SK-N-SH (cell line): ENCODE data around the gene HIBADH. TPM values are rescaled to one million over a fixed set of nuclear protein-coding genes. Genes with fewer than 3 reads are reported as not detected.

Experiments used
- CTCF ChIA-PET: fragments of 300-600, 350-600 bp; formaldehyde crosslinking; extraction: SDS; loops from one replicate; lab custom pipeline; 2021; lab: Yijun Ruan, JAX
- POLR2A ChIA-PET: fragments of 350-600 bp; sonication (Branson Sonifier 250); formaldehyde crosslinking; extraction: SDS; loops from one replicate; lab custom pipeline; 2020; ENCODE audit warnings: antibody characterized with exemption, inconsistent platforms; lab: Yijun Ruan, JAX
- DNase-seq: peaks from one replicate; pipeline ENCODE4 v3.0.0; 2012
- H2AFZ ChIP-seq: fragments of 200-600 bp; sonication (generic); 2 replicates; pipeline ENCODE4 v1.8.1; 2016; ENCODE audit warnings: antibody characterized with exemption, mild to moderate bottlenecking, low read depth
- H3F3A ChIP-seq: fragments of 200-600 bp; sonication (generic); replicated peaks from 2 replicates; pipeline ENCODE3; 2016; ENCODE audit warnings: antibody characterized with exemption, mild to moderate bottlenecking; ENCODE audit not compliant: insufficient read depth
- H3K27ac ChIP-seq, 2 experiments: fragments of 200-500 bp in 1 of 2; fragments of 200-600 bp in 1 of 2; sonication (Bioruptor generic) in 1 of 2; sonication (generic), shearing (Covaris generic) in 1 of 2; 2 replicates each; pipeline versions ENCODE4 v1.5.1 to v1.6.1; 2014 to 2016; ENCODE audit warnings: low read depth in 2 of 2, inconsistent platforms in 1 of 2, low read length in 1 of 2, mild to moderate bottlenecking in 1 of 2, mixed read lengths in 1 of 2
- H3K27me3 ChIP-seq: fragments of 200-600 bp; sonication (generic), shearing (Covaris generic); 2 replicates; pipeline ENCODE4 v1.6.1; 2016; ENCODE audit warnings: mixed run types; ENCODE audit not compliant: insufficient read depth
- H3K36me3 ChIP-seq, 2 experiments: fragments of 200-500 bp in 1 of 2; fragments of 200-600 bp in 1 of 2; sonication (Bioruptor generic) in 1 of 2; sonication (generic) in 1 of 2; replicated peaks in 1 of 2; 2 replicates each; pipeline versions ENCODE3 to v1.5.1; 2014 to 2016; ENCODE audit warnings: low read length in 1 of 2, mild to moderate bottlenecking in 1 of 2; ENCODE audit not compliant: insufficient read depth in 2 of 2, control insufficient read depth in 1 of 2
- H3K4me1 ChIP-seq, 2 experiments: fragments of 200-500 bp in 1 of 2; fragments of 200-600 bp in 1 of 2; sonication (Bioruptor generic) in 1 of 2; sonication (generic), shearing (Covaris generic) in 1 of 2; 2 replicates each; pipeline versions ENCODE4 v1.5.1 to v1.6.1; 2014 to 2016; ENCODE audit warnings: low read depth in 1 of 2, low read length in 1 of 2, mixed run types in 1 of 2; ENCODE audit not compliant: insufficient read depth in 2 of 2, control insufficient read depth in 1 of 2
- H3K4me2 ChIP-seq: fragments of 200-600 bp; sonication (generic), shearing (Covaris generic); 2 replicates; pipeline ENCODE4 v1.6.1; 2017; ENCODE audit warnings: mixed run types
- H3K4me3 ChIP-seq, 2 experiments: fragments of 200-500 bp in 1 of 2; fragments of 200-600 bp in 1 of 2; sonication (Bioruptor generic) in 1 of 2; sonication (generic), shearing (Covaris generic) in 1 of 2; 2 replicates each; pipeline versions ENCODE4 v1.5.1 to v1.8.1; 2014 to 2016; ENCODE audit warnings: low read depth in 2 of 2, inconsistent platforms in 1 of 2, low read length in 1 of 2, mild to moderate bottlenecking in 1 of 2, mixed read lengths in 1 of 2, moderate library complexity in 1 of 2
- H3K79me2 ChIP-seq: fragments of 200-600 bp; sonication (generic); 2 replicates; pipeline ENCODE4 v1.8.1; 2017; ENCODE audit warnings: mild to moderate bottlenecking; ENCODE audit not compliant: insufficient read depth
- H3K9ac ChIP-seq: fragments of 200-600 bp; sonication (generic); 2 replicates; pipeline ENCODE4 v1.6.1; 2017; ENCODE audit warnings: mixed run types
- H3K9me2 ChIP-seq: fragments of 200-600 bp; sonication (generic); 2 replicates; pipeline ENCODE4 v1.6.1; 2017; ENCODE audit warnings: mixed run types
- H3K9me3 ChIP-seq: fragments of 200-600 bp; sonication (generic); 2 replicates; pipeline ENCODE4 v1.6.1; 2017; ENCODE audit warnings: mixed run types, mild to moderate bottlenecking, moderate library complexity
- H4K20me1 ChIP-seq: fragments of 200-600 bp; sonication (generic); 2 replicates; pipeline ENCODE4 v1.6.1; 2017; ENCODE audit warnings: mild to moderate bottlenecking, mixed run types; ENCODE audit not compliant: insufficient read depth
- CHD2 ChIP-seq: fragments of 150-350 bp; IDR thresholded peaks from 2 replicates; pipeline ENCODE4 v1.6.1; 2018; ENCODE audit warnings: low read length; ENCODE audit not compliant: partially characterized antibody
- CTCF ChIP-seq: fragments of 200-600 bp; sonication (generic); IDR thresholded peaks from 2 replicates; pipeline ENCODE4 v1.6.1; 2017; ENCODE audit warnings: antibody characterized with exemption, mild to moderate bottlenecking, moderate library complexity
- ELF1 ChIP-seq: IDR thresholded peaks from 2 replicates; pipeline ENCODE4 v1.4.0; 2012
- EZH2phosphoT487 ChIP-seq: fragments of 200-600 bp; sonication (generic); IDR thresholded peaks from 2 replicates; pipeline ENCODE4 v1.6.1; 2017; ENCODE audit warnings: low read depth, mixed run types, mild to moderate bottlenecking, antibody characterized with exemption, moderate library complexity, borderline replicate concordance
- FOXJ3 ChIP-seq: sonication (generic); formaldehyde crosslinking; IDR thresholded peaks from 2 replicates; pipeline ENCODE4 v1.5.1; 2020; ENCODE audit warnings: mild to moderate bottlenecking, missing genetic modification reagents
- GABPA ChIP-seq: IDR thresholded peaks from 2 replicates; pipeline ENCODE4 v1.4.0; 2012; ENCODE audit warnings: low read depth, mild to moderate bottlenecking
- IRF3 ChIP-seq: fragments of 150-350 bp; IDR thresholded peaks from 2 replicates; pipeline ENCODE4 v1.6.1; 2016; ENCODE audit warnings: mild to moderate bottlenecking, low read depth, low read length
- MAX ChIP-seq: IDR thresholded peaks from 2 replicates; pipeline ENCODE4 v1.4.0; 2012; ENCODE audit warnings: low read depth
- MEF2A ChIP-seq: IDR thresholded peaks from 2 replicates; pipeline ENCODE4 v1.4.0; 2012; ENCODE audit warnings: low read depth, borderline replicate concordance
- NRF1 ChIP-seq: IDR thresholded peaks from 2 replicates; pipeline ENCODE4 v1.6.1; 2012; ENCODE audit warnings: low read depth, mild to moderate bottlenecking, low read length
- RCOR1 ChIP-seq: fragments of 150-350 bp; IDR thresholded peaks from 2 replicates; pipeline ENCODE4 v1.6.1; 2017; ENCODE audit warnings: antibody characterized with exemption, low read length
- RFX5 ChIP-seq: IDR thresholded peaks from 2 replicates; pipeline ENCODE4 v1.6.1; 2012; ENCODE audit warnings: mild to moderate bottlenecking, improper control_type of control experiment, low read length
- RXRA ChIP-seq: IDR thresholded peaks from 2 replicates; pipeline ENCODE4 v1.4.0; 2012; ENCODE audit warnings: low read depth, mild to moderate bottlenecking, borderline replicate concordance
- SIN3A ChIP-seq: IDR thresholded peaks from 2 replicates; pipeline ENCODE4 v1.6.1; 2012; ENCODE audit warnings: low read depth, mild to moderate bottlenecking, low read length, moderate library complexity, borderline replicate concordance
- SMC3 ChIP-seq: IDR thresholded peaks from 2 replicates; pipeline ENCODE4 v1.6.1; 2012; ENCODE audit warnings: low read depth, low read length, improper control_type of control experiment
- TAF1 ChIP-seq: IDR thresholded peaks from 2 replicates; pipeline ENCODE4 v1.6.1; 2012; ENCODE audit warnings: low read depth, mild to moderate bottlenecking, low read length, moderate library complexity, borderline replicate concordance
- TEAD4 ChIP-seq: IDR thresholded peaks from 2 replicates; pipeline ENCODE4 v1.4.0; 2012; ENCODE audit warnings: mild to moderate bottlenecking, borderline replicate concordance; ENCODE audit not compliant: insufficient read depth
- WGBS: methylation state at CpG from one replicate; pipeline ENCODE4 v1.1.6; 2017; ENCODE audit warnings: low lambda C conversion rate; 5-methylcytosine and 5-hydroxymethylcytosine counted together
- polyA plus RNA-seq, 3 experiments: library from polyadenylated mRNA; depleted of rRNA; stranded (reverse); fragments of >200 nt; gene quantifications; 2 replicates each; pipeline ENCODE4 v1.2.3, GENCODE V29; 2012
- TF ChIP-seq, protein P1 (sequence below): IDR thresholded peaks from 2 replicates; pipeline ENCODE4; 2012

Gene HIBADH
- polyA plus RNA-seq, 1 of the 3 experiments (the other 2 are of a cell fraction) = 71.8 TPM

GRCh38 chr7:27615420-27616185 lies 47.1 kb downstream of the HIBADH start:
- H2AFZ ChIP-seq = no peak overlapping the region
- H3K9me2 ChIP-seq = no peaks in the 10 kb centered on the region
- DNase-seq = no peak
- H3K27me3 ChIP-seq = no peaks in the 10 kb centered on the region
- peaks cover 5% of the 10 kb centered on the region for H3F3A ChIP-seq
- peaks cover 0 to 39% of the 10 kb centered on the region in 2 experiments for H3K36me3 ChIP-seq
- H3K4me1 ChIP-seq = peaks cover 0 to 5% of the 10 kb centered on the region in 2 experiments; a peak in 1 of 4 replicates
- H3K27ac ChIP-seq = no peak overlapping the region
- ChIA-PET CTCF (interaction anchor here (1.6 to 1.7 kb wide), 2 partner anchors 9 to 11 kb away, joined by 6 read pairs; no protein-coding TSS in a partner anchor), POLR2A (no interaction called here)
- peaks cover 18% of the 10 kb centered on the region for H3K9me3 ChIP-seq
- H3K9ac ChIP-seq = no peak overlapping the region
- no peak for TF ChIP-seq SIN3A
- TF ChIP-seq RCOR1 = no peak
- no peak for TF ChIP-seq TEAD4
- TF ChIP-seq ELF1 = no peak
- no peak for TF ChIP-seq EZH2phosphoT487
- TF ChIP-seq FOXJ3 (CRISPR knock-in tag) = no peak
- no peak for TF ChIP-seq MAX
- TF ChIP-seq TAF1 = no peak
- no peak for TF ChIP-seq NRF1
- no peak for TF ChIP-seq IRF3
- TF ChIP-seq, protein P1, sequence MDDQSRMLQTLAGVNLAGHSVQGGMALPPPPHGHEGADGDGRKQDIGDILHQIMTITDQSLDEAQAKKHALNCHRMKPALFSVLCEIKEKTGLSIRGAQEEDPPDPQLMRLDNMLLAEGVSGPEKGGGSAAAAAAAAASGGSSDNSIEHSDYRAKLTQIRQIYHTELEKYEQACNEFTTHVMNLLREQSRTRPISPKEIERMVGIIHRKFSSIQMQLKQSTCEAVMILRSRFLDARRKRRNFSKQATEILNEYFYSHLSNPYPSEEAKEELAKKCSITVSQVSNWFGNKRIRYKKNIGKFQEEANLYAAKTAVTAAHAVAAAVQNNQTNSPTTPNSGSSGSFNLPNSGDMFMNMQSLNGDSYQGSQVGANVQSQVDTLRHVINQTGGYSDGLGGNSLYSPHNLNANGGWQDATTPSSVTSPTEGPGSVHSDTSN = no peak
- TF ChIP-seq CHD2 = no peak
- TF ChIP-seq GABPA = no peak
- TF ChIP-seq RFX5 = no peak
- TF ChIP-seq CTCF = no peak
- TF ChIP-seq MEF2A = no peak
- no peak for TF ChIP-seq SMC3
- no peak for TF ChIP-seq RXRA
- H3K4me2 ChIP-seq = no peak overlapping the region
- WGBS = 90% methylated on average over 7 of the region's 7 CpGs
- H3K4me3 ChIP-seq = no peak overlapping the region
- 0 out of 2 replicates have a peak, but pooled peaks cover 10% of the 10 kb centered on the region for H3K79me2 ChIP-seq
- H4K20me1 ChIP-seq = no peaks in the 10 kb centered on the region
